HG03045 (cell line): ENCODE results near the gene TSPAN14.

Source experiments
- ATAC-seq: cut with Tn5 transposase; IDR thresholded peaks from one replicate; pipeline ENCODE4 v1.9.1; 2021; ENCODE audit warnings: mild to moderate bottlenecking, moderate library complexity; ENCODE audit not compliant: unreplicated experiment

TSPAN14 gene

GRCh38 chr10:80454513-80455460, 677 bp downstream of the TSPAN14 start:
- ATAC-seq: peak; percentile 26

- ATAC-seq: no peak
Measured at GRCh38 chr10:80455461-80456349, 1.6 kb downstream of the TSPAN14 start.

- ATAC-seq: no peak
Measured at GRCh38 chr10:80457554-80458262, 3.6 kb downstream of the TSPAN14 start.

- ATAC-seq: no peak
Measured at GRCh38 chr10:80458263-80458625, 4.1 kb downstream of the TSPAN14 start.

- no peak for ATAC-seq
Measured at GRCh38 chr10:80458638-80459037, 4.5 kb downstream of the TSPAN14 start.

- peak; percentile 43 for ATAC-seq
Measured at GRCh38 chr10:80459047-80459865, 5.1 kb downstream of the TSPAN14 start.

GRCh38 chr10:80460399-80461207, 6.5 kb downstream of the TSPAN14 start:
- ATAC-seq: no peak

- no peak for ATAC-seq
Measured at GRCh38 chr10:80461208-80462183, 7.4 kb downstream of the TSPAN14 start.

- ATAC-seq: no peak
Measured at GRCh38 chr10:80462299-80462980, 8.3 kb downstream of the TSPAN14 start.

- ATAC-seq: no peak
Measured at GRCh38 chr10:80462981-80463741, 9.1 kb downstream of the TSPAN14 start.

- ATAC-seq: no peak
Measured at GRCh38 chr10:80463868-80464267, 9.8 kb downstream of the TSPAN14 start.

- no peak for ATAC-seq
Measured at GRCh38 chr10:80464557-80465450, 10.7 kb downstream of the TSPAN14 start.

- no peak for ATAC-seq
Measured at GRCh38 chr10:80465451-80465835, 11.3 kb downstream of the TSPAN14 start.

- ATAC-seq: no peak
Measured at GRCh38 chr10:80465839-80466590, 11.9 kb downstream of the TSPAN14 start.

GRCh38 chr10:80466724-80467326, 12.7 kb downstream of the TSPAN14 start:
- no peak for ATAC-seq
